ENCODE measurements around the gene SDSL.

DNA sequence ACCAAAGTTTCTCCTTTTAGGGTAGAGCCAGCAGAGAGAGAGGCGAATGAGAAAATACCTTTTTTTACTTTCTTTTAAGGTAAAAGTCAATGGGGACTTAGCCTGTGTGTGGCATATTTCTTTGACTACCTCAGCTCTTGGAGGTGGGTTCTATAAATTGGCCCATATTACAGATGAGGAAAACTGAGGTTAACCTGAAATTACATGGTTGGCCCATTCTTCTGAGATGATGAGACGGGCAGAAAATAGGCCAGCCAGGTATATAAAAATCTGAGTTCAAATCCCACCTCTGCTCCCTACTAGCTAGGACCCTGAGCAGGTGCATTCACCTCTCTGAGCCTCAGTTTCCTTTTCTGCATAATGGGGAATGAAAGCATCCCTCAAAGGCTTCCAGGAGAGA, 27.1 kb downstream of the SDSL start:
- TF ChIP-seq JAZF1 (CRISPR knock-in tag; IDR thresholded peaks at IDR 0.05) (no peak), ETV6 (CRISPR knock-in tag; IDR thresholded peaks at IDR 0.05) (no peak), EMX1 (CRISPR knock-in tag; IDR thresholded peaks at IDR 0.05) (no peak), CREM (CRISPR knock-in tag; IDR thresholded peaks at IDR 0.05) (no peak), ZNF416 (CRISPR knock-in tag; IDR thresholded peaks at IDR 0.05) (no peak), NR2C2 (CRISPR knock-in tag; IDR thresholded peaks at IDR 0.05) (no peak)
- TF ChIP-seq, protein P1, sequence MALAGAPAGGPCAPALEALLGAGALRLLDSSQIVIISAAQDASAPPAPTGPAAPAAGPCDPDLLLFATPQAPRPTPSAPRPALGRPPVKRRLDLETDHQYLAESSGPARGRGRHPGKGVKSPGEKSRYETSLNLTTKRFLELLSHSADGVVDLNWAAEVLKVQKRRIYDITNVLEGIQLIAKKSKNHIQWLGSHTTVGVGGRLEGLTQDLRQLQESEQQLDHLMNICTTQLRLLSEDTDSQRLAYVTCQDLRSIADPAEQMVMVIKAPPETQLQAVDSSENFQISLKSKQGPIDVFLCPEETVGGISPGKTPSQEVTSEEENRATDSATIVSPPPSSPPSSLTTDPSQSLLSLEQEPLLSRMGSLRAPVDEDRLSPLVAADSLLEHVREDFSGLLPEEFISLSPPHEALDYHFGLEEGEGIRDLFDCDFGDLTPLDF (CRISPR knock-in tag; IDR thresholded peaks at IDR 0.05), result no peak
- TF ChIP-seq, protein P2, sequence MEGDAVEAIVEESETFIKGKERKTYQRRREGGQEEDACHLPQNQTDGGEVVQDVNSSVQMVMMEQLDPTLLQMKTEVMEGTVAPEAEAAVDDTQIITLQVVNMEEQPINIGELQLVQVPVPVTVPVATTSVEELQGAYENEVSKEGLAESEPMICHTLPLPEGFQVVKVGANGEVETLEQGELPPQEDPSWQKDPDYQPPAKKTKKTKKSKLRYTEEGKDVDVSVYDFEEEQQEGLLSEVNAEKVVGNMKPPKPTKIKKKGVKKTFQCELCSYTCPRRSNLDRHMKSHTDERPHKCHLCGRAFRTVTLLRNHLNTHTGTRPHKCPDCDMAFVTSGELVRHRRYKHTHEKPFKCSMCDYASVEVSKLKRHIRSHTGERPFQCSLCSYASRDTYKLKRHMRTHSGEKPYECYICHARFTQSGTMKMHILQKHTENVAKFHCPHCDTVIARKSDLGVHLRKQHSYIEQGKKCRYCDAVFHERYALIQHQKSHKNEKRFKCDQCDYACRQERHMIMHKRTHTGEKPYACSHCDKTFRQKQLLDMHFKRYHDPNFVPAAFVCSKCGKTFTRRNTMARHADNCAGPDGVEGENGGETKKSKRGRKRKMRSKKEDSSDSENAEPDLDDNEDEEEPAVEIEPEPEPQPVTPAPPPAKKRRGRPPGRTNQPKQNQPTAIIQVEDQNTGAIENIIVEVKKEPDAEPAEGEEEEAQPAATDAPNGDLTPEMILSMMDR (IDR thresholded peaks at IDR 0.05), result no peak
